Femur (tissue), 1 donor: ENCODE data around the gene ANXA5.
"Not testable (repeated sequence)": the region's sequence is repeated elsewhere in the genome, so short reads cannot be mapped to it uniquely, and the experiment has no call there.

Experiments
- DNase-seq: peaks from one replicate; pipeline ENCODE4 v3.0.0-alpha.2; 2017

Gene ANXA5

GRCh38 chr4:121676345-121677075 lies 20.3 kb downstream of the ANXA5 start:
- DNase-seq: no peak

GRCh38 chr4:121675715-121676114 lies 21.1 kb downstream of the ANXA5 start:
- DNase-seq: no peak

- no peak for DNase-seq
Observed at GRCh38 chr4:121674696-121675095, 22.1 kb downstream of the ANXA5 start.

- DNase-seq: no peak
Observed at GRCh38 chr4:121674191-121674590, 22.6 kb downstream of the ANXA5 start.

GRCh38 chr4:121669163-121669550 lies 27.6 kb downstream of the ANXA5 start:
- DNase-seq: no peak

- DNase-seq: no peak
Observed at GRCh38 chr4:121668368-121669162, 28.2 kb downstream of the ANXA5 start.

GRCh38 chr4:121666091-121666679 lies 30.6 kb downstream of the ANXA5 start:
- no peak for DNase-seq

- DNase-seq: no peak
Observed at GRCh38 chr4:121665371-121665770, 31.4 kb downstream of the ANXA5 start.

GRCh38 chr4:121662225-121662624 lies 34.6 kb downstream of the ANXA5 start:
- DNase-seq: no peak

- not testable (repeated sequence) for DNase-seq
Observed at GRCh38 chr4:121660175-121660933, 36.4 kb downstream of the ANXA5 start.

- no peak for DNase-seq
Observed at GRCh38 chr4:121658125-121658524, 38.7 kb downstream of the ANXA5 start.

GRCh38 chr4:121656269-121656641 lies 40.5 kb downstream of the ANXA5 start:
- DNase-seq: peak; percentile 55

GRCh38 chr4:121655320-121656268 lies 41.2 kb downstream of the ANXA5 start:
- DNase-seq: no peak

GRCh38 chr4:121654738-121655137 lies 42.0 kb downstream of the ANXA5 start:
- no peak for DNase-seq

GRCh38 chr4:121653986-121654385 lies 42.8 kb downstream of the ANXA5 start:
- no peak for DNase-seq

- DNase-seq: no peak
Observed at GRCh38 chr4:121653214-121653613, 43.6 kb downstream of the ANXA5 start.

GRCh38 chr4:121651597-121651996 lies 45.2 kb downstream of the ANXA5 start:
- no peak for DNase-seq

GRCh38 chr4:121650741-121651140 lies 46.0 kb downstream of the ANXA5 start:
- DNase-seq: no peak

GRCh38 chr4:121648516-121648915 lies 48.3 kb downstream of the ANXA5 start:
- peak; percentile 31 for DNase-seq

- DNase-seq: no peak
Observed at GRCh38 chr4:121642876-121643585, 53.7 kb downstream of the ANXA5 start.

GRCh38 chr4:121642292-121642691 lies 54.5 kb downstream of the ANXA5 start:
- DNase-seq: no peak
